GM21360 (cell line): ENCODE measurements around the gene TAS2R42.

Source experiments
- ATAC-seq: cut with Tn5 transposase; IDR thresholded peaks from one replicate; pipeline ENCODE4 v1.9.1; 2021; ENCODE audit warnings: mild to moderate bottlenecking, moderate library complexity; ENCODE audit not compliant: unreplicated experiment

The TAS2R42 gene

DNA sequence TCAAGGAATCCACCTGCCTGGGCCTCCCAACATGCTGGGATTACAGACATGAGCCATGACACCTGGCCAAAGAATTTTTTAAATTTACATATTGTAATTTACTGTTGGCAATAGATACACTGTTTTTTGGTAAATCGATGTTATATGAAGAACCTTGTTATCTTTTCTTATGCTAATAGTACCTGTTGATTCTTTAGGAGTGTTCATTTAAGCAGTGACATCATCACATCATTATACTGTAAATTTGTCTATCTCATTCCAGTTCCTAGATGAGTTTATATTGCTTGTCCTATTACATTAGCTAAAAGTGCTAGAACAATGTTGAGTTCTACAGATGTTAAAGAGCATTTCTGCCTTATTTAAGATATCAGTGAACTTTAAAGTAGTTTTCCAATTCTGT is 39.3 kb downstream of the TAS2R42 start:
- no peak for ATAC-seq

DNA sequence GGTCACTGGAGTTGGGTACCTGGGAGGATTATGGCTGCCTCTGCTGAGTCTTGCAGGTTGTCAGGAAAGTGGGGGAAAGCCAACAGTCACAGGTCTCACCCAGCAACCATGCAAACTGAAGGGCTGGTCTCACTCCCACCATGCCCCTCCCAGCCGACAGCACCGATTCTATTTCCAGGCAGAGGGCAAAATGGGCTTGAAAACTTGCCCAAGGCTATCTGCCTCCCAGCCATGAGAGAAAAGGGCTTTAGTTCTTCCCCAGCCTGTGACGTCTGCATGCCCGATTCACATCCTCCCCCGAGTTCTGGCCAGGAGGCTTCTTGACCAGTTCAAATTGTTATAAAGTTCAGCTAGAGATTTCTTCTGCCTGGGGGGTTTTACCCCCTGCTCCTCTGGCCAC is 42.4 kb downstream of the TAS2R42 start:
- ATAC-seq = no peak

DNA sequence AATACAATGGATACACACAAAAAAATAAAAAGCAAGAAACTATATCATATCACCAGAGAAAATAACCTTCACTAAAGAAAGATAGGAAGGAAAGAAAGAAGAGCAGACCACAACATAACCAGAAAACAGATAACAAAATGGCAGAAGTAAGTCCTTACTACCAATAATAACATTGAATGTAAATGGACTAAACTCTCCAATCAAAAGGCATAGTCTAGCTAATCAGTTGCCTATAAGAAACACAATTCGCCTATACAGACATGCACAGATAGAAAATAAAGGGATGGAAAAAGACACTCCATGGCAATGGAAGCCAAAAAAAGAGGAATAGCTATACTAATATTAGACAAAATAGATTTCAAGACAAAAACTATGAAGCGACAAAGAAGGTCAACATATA is 43.4 kb downstream of the TAS2R42 start:
- ATAC-seq = no peak

DNA sequence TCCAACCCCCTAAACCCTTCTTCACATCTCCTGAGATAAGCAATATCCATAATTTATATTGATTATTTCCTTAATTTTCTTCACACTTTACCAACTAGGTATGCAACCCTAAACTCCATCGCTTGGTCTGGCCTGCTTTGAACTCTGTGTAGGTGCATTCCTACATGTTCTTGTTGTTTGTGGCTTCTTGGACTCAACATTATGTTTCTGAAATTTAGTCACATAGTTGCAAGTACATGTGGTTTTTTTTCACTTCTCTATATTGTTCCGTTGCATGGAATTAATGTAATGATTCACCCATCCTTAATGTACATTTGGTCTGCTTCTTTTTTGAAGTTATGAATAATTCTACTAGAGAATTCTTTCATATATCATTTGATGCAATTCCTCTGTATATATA is 50.7 kb downstream of the TAS2R42 start:
- ATAC-seq = no peak
